ENCODE measurements around the gene KRTAP4-2.
"Not testable (repeated sequence)": the region's sequence is repeated elsewhere in the genome, so short reads cannot be mapped to it uniquely, and the experiment has no call there.

Gene KRTAP4-2

DNA sequence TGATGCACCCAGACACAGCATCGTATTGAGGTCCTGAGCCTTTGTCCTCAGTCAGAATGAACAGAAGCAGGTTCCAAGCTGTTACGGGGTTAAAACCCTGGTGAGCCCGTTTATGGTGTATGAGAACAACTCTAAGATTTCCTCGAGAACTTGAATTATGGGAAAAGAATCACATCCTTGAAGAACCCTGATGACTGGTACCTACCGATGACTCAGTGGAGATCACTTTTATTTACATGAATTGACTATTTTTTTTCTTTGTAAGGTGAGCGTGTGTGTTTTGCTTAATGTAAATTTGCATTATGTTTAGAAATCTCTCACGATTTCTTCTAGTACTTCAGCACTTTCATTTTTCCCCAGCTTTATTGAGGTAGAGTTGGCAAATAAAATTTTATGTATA lies 14.2 kb downstream of the KRTAP4-2 start:
- in situ Hi-C loops (cut with MboI; ENCODE audit: low sequenced_read_pairs) = no loop called here

DNA sequence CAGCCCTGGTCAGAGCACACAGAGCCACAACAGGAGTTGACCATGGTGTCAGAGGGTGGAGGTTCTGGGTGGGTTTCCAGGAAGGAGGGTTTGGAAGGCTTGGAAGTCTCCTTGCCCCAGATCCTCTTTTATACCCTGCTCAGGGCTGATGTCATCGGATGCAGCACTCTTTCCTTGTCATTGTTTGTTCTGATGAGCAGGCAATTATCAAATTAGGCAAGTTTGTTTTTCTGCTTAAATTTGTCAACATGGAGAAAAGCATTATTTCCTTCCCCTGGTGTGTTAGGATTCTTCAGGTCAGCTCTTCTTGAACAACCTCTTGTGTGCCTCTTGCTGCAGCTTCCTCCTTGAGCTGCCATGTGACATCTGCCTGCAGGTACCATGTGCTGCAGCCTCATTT lies 17.4 kb downstream of the KRTAP4-2 start, which contains the start of gene KRTAP4-4:
Gene KRTAP4-4, minus strand, starts transcription at position 101 of the 400 bp plus-strand sequence. Its CDS starts 57 bp downstream, at position 44.
- in situ Hi-C loops (cut with MboI; ENCODE audit: low sequenced_read_pairs) = no loop called here

DNA sequence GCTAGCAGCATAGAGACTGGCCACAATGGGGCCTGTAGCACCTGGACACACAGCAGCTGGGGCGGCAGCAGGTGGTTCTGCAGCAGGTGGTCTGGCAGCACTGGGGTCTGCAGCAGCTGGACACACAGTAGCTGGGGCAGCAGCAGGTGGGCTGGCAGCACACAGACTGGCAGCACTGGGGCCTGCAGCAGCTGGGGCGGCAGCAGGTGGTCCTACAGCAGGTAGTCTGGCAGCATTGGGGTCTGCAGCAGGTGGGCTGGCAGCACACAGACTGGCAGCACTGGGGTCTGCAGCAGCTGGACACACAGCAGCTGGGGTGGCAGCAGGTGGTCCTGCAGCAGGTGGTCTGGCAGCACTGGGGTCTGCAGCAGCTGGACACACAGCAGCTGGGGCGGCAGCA lies 17.8 kb downstream of the KRTAP4-2 start:
- in situ Hi-C loops (cut with MboI; ENCODE audit: low sequenced_read_pairs) = not testable (repeated sequence)

DNA sequence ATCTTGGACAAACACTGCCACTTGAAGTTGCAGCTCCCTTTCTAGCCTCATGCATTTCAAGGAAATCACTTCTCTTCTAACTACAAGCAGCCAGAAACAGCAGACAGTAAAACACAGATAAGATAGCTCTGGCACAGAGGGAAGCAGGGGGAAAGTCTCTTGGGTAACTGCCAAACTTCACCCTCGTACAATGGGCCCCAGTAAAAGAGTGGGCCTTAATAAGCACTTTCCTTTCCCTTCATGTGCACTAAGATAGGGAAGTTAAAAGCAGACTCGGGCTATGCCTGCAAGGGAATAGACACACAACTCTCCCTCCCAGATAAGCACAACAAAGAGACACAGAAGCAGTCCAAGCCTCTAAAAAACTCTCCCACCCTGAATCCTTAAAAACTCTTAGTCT lies 24.2 kb downstream of the KRTAP4-2 start:
- in situ Hi-C loops (cut with MboI; ENCODE audit: low sequenced_read_pairs) = no loop called here

DNA sequence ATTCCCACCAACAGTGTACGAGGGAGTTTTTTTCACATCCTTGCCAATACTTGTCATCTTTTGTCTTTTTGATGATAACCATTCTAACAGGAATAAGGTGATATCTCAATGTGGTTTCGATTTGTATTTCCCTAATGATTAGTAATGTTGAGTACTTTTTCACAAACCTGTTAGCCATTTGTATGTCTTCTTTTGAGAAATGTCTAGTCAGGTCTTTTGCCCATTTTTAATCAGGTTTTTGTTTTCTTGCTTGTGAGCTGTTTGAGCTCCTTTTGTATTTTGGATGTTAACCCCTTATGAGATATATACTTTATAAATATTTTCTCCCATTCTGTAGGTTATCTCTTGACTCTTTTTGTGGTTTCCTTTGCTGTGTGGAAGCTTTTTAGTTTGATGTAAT lies 26.5 kb downstream of the KRTAP4-2 start:
- in situ Hi-C loops (cut with MboI; ENCODE audit: low sequenced_read_pairs) = no loop called here

DNA sequence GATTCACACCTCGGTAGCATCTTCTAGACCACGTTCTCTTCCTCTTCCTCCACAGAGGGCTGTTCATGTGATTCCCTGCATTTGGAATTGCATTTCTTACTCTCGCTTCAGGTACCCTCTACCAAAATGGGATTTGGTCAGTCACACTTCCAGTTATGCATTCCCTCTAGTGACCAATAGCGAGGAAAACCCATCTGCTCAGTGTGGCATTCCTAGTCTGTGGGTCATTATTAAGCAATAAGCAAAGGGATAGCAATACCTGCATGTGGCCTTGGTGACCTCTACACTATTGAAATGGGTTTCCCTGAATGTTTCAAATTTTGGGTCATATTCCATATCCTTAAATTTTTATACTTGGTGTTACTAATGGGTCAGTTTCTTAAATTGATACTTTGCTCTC lies 28.0 kb downstream of the KRTAP4-2 start:
- in situ Hi-C loops (cut with MboI; ENCODE audit: low sequenced_read_pairs) = no loop called here

DNA sequence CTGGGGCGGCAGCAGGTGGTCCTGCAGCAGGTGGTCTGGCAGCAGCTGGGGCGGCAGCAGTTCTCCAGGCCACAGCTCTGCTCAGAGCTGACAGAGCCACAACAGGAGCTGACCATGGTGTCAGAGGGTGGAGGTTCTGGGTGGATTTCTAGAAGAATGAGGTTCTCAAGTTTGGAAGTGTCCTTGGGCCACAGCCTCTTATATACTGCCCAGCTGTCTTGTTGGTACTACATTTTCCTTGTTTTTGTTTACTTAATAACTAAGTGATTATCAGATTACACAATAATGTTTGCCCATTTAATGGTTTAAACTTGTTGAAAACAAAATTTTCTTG lies 28.4 kb downstream of the KRTAP4-2 start, which contains the start of gene KRTAP4-5:
Gene KRTAP4-5, minus strand, starts transcription at position 174 of the 334 bp plus-strand sequence. Its CDS starts 58 bp downstream, at position 116.
- in situ Hi-C loops (cut with MboI; ENCODE audit: low sequenced_read_pairs) = no loop called here

DNA sequence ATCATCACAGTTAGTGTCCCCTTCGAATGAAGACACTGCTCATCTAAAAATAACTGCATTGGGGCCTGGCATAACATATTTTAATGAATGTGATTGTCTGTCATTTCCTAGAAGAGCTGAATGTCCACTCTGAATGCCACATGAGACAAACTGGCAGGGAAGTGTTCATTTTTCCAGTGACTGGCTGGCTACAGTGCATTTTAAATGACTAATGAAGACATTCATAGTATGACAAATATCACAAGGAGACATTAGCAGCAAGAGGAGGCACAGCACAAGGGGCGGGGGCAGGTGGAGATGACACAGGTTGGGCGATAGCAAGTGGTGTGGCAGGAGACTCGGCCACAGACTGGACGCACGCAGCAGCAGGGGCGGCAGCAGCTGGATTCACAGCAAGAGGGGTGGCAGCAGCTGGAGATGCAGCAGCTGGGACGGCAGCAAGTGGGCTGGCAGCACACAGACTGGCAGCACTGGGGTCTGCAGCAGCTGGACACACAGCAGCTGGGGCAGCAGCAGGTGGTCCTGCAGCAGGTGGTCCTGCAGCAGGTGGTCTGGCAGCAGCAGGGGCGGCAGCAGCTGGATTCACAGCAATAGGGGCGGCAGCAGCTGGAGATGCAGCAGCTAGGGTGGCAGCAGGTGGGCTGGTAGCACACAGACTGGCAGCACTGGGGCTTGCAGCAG lies 28.9 kb downstream of the KRTAP4-2 start:
- in situ Hi-C loops (cut with MboI; ENCODE audit: low sequenced_read_pairs) = not testable (repeated sequence)

DNA sequence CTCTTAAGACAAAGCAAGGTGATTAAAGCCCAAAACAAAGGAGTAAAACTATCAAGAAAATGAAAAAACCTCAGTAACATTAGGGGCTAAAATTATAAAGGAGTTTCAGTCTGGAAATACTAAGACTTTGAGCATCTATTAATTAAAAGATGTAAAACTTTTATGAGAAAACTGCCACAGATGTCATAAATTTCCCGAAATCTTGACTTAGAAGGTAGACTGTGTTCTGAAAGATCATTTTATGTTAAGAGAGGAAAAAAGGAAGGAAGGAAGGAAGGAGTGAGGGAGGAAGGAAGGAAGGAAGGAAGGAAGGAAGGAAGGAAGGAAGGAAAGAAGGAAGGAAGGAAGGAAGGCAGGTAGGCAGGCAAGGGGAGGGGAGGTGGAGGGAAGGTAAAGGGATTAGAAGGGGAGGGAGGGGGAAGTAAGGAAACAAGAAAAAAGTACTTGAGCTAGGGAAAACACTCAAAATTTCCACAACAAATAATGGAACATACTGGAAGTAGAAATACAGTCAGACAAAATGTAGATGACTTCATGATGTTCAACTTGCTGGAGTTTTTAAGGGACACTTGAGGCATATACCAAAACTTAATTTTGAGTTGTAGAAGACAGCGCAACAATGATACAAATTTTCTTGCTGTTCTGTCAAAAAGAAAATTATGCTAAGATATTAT lies 30.4 kb downstream of the KRTAP4-2 start:
- in situ Hi-C loops (cut with MboI; ENCODE audit: low sequenced_read_pairs) = no loop called here

DNA sequence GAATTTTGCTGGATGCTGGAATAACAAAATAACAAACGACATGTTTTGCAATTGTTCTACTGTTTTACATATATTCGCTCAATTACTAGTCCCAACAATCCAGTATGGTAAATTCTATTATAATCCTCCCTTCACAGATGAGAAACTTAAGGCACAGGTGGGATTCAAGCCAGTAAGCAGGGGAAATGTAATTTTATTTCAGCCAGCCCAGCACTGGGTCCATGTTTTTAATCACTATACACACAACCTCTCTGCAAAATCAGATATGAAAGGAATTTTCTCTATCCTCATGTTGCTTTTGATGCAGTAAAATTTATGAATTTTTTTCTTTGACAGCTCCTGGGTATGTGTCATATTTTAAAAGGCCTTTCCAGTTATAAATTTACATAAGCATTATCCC lies 32.8 kb downstream of the KRTAP4-2 start:
- in situ Hi-C loops (cut with MboI; ENCODE audit: low sequenced_read_pairs) = no loop called here

DNA sequence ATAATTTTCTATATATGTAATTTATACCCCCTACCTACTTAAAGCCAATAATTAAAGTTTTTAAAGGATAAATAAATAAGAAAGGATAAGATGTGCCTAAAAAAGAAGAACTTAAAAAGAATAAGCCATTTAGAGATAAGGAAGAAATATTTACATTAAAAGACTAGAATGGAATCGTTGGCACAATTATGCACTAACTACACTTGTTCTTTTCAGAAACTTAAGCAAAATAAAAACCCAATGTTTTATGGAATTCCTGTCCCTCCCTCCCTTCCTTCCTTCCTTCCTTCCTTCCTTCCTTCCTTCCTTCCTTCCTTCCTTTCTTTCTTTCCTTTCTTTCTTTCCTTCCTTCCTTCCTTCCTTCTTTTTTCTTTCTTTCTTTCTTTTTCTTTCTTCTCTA lies 33.2 kb downstream of the KRTAP4-2 start:
- in situ Hi-C loops (cut with MboI; ENCODE audit: low sequenced_read_pairs) = no loop called here

DNA sequence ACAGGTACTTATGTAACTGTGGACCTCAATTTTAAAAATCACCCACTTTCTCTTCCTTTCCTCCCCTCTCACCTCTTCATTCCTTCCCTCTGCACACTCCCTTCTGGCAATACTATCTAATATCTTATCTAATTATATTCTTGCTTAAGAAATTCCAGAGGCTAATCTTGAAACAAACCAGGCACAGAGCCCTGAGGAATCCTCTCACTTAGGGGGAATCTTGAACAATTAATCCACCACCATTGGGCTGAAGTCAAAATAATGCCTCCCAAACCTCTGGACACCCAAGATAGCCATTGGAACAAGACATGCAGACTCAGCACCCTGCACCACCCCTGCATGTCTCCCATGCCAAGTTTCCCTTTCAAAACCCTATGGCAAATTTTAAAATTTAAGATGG lies 36.7 kb downstream of the KRTAP4-2 start:
- in situ Hi-C loops (cut with MboI; ENCODE audit: low sequenced_read_pairs) = no loop called here

DNA sequence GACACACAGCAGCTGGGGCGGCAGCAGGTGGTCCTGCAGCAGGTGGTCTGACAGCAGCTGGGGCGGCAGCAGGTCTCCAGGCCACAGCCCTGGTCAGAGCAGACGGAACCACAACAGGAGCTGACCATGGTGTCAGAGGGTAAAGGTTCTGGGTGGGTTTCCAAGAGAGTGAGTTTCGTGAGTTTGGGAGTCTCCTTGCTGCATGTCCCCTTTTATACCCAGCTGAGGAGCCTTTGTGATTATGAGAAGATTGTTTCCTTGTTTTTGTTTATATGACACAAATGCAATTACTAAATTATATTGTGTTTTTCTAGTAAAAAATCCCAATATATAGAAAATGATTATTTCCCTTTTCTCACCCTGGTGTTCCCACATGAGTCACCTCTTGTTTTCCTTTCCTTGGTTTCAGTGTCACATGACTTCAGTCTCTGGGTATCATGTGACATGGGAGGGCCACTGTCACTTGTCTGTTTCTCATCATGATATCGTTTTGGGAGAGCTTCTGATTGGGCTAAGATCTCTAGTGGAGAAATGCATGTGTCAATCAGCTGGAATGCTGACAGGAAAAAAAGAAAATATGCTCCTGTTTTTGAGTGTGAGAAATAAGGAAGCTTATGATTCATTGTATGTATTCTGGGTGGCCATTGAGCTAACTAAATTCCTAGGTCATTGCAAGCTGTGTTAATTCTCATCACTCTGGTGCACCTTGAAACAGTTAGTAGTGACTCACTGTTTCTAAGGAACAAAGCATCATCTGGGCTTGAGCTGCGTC lies 37.5 kb downstream of the KRTAP4-2 start, which contains the start of gene KRTAP4-6:
Gene KRTAP4-6, minus strand, starts transcription at position 185 of the 772 bp plus-strand sequence. Its CDS starts 57 bp downstream, at position 128.
- in situ Hi-C loops (cut with MboI; ENCODE audit: low sequenced_read_pairs) = no loop called here

DNA sequence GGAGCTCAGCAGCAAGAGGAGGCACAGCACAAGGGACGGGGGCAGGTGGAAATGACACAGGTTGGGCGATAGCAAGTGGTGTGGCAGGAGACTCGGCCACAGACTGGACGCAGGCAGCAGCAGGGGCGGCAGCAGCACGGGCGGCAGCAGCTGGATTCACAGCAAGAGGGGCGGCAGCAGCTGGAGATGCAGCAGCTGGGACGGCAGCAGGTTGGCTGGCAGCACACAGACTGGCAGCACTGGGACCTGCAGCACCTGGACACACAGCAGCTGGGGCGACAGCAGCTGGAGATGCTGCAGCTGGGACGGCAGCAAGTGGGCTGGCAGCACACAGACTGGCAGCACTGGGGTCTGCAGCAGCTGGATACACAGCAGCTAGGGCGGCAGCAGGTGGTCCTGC lies 38.2 kb downstream of the KRTAP4-2 start:
- in situ Hi-C loops (cut with MboI; ENCODE audit: low sequenced_read_pairs) = not testable (repeated sequence)

DNA sequence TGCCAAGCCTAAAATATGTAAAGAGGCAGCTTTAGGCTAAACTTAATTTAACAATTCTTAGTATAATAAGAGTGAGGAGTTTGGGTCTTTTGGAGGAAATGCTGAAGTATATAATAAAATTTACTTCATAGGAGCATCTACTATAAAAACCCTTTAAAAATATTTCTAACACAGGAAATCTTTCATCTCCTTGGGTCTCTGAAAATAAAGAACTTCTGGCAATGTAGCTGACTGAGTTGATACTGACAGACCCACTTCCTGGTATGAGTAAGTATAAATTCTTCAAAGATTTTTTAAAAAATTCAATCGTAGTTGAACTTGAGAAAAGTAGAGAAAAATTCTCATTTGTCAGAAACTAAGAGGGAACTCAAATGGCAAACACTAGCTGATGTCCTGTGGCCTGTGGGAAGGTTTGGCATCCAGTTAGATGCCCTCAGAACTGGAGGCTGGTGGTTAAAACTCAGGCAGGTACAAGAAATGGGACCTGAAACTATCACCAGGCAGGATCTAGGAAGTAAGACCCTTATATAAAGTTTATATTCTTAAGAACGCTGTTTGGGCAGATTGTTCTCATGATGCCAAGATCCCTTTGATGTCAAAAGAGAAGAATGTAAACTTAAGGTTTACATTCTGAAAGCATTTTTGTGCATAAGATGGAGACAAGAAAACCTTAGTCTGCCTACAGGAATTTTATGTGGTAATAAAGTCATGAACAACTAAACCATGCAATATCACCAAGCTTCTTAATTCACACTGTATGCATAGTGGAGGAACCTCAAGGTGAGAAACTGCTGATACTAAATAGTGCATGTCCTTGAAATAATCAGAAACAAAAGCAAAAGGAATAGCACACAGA lies 43.9 kb downstream of the KRTAP4-2 start:
- in situ Hi-C loops (cut with MboI; ENCODE audit: low sequenced_read_pairs) = no loop called here

DNA sequence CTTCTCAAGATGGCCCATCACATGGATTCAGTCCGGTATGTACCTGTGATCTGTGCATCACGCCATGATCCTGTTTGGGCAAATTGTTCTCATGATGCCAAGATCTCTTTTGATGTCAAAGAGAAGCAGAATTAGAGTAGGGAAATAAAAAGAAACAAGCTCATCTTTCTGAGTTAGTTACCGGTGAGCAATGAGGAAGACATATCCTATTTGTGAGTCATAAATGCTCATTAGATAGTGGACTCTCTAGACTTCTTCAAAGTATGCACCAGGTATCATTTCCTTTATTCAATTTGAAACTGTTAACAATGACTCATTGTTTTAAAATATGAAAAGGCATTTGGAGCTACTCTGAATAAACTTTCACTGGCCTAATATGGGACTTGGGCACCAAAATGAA lies 46.0 kb downstream of the KRTAP4-2 start:
- in situ Hi-C loops (cut with MboI; ENCODE audit: low sequenced_read_pairs) = no loop called here

Data from hTERT RPE-1 (cell line).